ENCODE data around the gene GTF2IRD2.
A peak's percentile ranks its signal among the peaks of the same experiment; 100 is the strongest.
"Not testable (repeated sequence)": the region's sequence is repeated elsewhere in the genome, so short reads cannot be mapped to it uniquely, and the experiment has no call there.

GTF2IRD2 gene

DNA sequence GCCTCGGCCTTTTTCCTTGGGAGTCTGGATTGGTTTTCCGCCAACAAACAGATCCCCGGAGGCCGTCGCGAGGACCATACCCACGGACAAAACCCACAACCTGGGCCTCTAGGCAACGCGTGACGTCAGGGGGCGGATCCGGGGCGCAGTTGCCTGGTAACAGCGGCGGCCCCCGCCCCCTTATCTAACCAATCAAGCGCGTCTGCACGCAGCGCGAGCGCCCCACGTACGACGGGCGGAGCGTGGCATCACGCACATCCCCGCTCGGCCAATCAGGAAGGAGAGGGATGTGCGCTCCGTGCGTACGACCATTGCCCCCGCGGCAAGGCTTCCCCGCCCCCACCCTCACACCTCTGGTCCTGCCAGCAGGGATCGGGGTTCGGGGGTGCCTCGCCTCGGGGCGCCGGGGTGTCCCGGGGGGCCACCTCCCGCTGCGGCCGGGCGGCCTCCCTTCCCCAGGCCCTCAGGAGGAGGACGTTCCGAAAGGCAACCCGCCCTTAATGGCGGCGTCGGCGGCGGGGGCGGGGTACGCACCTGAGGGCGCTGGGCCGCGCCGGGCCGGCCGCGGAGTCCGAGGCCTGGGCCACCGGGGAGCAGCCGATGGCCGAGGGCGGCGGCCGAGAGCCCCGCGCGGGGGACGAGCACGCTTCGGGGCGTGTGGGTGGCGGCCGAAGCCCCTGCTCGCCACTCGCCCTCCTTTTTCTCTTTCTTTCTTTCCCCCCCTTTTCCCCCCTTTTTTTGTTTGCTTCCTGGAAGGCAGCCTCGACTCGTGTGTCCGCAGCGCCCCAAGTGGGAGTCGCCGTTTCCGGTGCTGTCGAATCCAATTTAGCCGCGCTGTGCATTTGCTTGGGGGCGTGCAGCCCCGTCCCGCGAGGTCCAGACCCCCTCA lies at the start of gene GTF2IRD2:
Gene GTF2IRD2, minus strand, starts transcription at position 773 of the 889 bp plus-strand sequence. CDS start 15,227 bp downstream, outside the sequence.
- DNase-seq = not testable (repeated sequence)

DNA sequence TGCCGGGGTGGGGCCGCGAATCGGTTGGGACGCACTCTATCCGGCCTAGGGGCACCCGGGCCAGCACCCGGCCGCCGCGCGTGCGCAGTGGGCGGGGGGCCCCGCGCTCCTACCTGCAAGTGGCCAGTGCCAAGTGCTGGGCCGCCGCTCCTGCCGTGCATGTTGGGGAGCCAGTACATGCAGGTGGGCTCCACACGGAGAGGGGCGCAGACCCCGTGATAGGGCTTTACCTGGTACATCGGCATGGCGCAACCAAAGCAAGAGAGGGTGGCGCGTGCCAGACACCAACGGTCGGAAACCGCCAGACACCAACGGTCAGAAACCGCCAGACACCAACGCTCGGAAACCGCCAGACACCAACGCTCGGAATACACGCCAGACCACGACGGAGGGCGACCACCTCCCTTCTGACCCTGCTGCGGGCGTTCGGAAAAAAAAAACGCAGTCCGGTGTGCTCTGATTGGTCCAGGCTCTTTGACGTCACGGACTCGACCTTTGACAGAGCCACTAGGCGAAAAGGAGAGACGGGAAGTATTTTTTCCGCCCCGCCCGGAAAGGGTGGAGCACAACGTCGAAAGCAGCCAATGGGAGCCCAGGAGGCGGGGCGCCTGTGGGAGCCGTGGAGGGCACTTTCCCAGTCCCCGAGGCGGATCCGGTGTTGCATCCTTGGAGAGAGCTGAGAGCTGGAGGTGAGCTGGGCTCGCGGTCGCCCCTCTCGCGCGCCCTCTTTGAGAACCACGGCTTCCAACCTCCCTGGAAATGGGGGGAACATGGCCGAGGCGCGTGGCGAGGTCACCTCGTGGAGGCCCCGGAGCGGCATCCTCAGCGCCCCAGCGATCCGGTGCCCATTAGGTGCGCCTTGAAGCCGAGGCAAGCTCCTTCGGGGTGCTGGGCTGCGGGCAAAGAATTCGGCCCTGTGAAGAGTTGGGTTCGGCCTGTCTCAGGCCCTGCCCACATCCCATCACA lies 39.0 kb upstream of the GTF2IRD2 start:
- DNase-seq = peak; percentile 40 to 58

DNA sequence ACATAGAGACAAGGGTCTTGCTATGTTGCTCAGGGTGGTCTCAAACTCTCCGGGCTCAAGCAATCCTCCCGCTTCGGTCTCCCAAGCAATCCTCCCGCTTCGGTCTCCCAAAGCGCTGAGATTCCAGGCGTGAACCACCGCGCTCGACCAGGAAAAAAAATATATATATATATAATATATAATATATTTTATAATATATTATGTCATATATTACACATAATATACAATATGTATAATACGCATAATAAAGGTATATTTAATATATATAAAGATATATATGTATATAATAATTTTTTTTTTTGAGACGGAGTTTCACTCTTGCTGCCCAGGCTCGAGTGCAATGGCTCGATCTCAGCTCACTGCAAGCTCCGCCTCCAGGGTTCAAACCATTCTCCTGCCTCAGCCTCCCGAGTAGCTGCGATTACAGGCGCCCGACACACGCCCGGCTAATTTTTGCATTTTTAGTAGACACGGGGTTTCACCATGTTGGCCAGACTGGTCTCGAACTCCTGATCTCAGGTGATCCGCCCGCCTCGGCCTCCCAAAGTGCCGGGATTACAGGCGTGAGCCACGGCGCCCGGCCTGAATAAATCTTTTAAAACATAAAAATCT lies 38.2 kb upstream of the GTF2IRD2 start:
- DNase-seq = not testable (repeated sequence)

DNA sequence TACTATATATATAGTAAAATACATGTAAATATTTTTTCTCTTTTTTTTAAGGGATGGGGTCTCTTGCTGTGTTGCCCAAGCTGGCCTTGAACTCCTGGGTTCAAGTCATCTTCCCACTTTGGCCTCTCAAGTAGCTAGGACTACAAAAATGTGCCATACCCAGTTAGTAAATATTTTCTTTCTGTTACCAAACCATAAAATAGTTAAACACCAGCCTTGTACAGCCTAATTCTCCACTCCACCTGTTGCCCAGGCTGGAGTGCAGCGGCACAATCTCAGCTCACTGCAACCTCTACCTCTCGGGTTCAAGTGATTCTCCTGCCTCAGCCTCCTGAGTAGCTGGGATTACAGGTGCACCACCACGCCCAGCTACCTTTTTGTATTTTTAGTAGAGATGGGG lies 33.9 kb upstream of the GTF2IRD2 start:
- DNase-seq = not testable (repeated sequence)

DNA sequence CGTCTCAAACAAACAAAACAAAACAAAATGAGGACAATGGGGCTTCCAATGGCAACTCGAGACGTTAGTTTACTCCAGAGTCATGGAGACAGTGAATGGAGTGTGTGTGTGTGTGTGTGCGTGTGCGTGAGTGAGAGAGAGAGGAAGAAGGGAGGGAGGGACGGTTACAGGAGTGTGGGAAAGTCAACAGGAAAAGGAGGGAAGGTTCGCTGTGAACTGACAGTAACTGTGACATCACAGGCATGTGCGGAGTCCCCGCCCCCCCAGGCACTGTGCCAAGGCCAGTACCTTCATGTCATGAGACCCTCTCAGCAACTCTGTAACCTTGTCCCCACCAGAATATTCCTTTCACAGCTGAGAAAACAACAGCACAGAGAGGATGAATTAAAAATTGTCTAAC lies 30.7 kb upstream of the GTF2IRD2 start:
- DNase-seq = not testable (repeated sequence)

DNA sequence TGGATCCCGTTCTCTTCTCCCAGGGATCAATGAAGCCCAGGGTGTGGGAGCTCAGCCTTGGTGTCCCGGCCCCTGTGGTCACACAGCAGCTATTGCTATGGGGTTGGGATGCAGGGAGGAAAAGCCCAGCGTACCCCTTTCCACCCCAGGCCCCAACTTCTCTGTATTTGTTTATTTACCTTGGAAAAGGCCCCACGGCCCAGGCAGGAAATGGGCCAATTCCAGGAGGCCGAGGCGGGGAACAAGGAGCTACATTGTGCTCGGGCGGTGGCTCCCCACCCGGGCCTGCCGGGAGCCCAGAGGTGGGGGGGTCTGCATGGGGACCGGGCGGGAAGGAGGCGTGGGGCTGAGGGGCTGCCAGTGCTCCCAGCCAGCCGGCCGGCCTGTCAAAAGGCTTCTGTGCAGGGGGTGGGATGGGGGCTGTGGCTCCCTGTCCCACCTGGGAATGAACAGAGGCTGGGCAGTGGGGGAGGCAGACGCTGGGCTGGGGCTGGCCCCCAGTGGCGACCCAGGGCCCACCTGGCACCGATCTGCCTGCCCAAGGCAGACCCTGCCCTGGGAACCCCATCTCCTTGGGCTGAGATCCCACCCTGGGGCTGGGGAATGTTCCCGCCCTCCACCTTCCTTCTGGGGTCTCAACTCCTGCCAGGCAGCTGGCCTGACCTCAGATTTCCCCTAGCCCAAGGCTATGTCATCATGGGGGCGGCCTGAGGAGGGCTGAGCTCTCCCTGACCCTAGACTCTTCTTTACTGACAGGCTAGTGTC lies 23.5 kb upstream of the GTF2IRD2 start:
- DNase-seq = not testable (repeated sequence)

DNA sequence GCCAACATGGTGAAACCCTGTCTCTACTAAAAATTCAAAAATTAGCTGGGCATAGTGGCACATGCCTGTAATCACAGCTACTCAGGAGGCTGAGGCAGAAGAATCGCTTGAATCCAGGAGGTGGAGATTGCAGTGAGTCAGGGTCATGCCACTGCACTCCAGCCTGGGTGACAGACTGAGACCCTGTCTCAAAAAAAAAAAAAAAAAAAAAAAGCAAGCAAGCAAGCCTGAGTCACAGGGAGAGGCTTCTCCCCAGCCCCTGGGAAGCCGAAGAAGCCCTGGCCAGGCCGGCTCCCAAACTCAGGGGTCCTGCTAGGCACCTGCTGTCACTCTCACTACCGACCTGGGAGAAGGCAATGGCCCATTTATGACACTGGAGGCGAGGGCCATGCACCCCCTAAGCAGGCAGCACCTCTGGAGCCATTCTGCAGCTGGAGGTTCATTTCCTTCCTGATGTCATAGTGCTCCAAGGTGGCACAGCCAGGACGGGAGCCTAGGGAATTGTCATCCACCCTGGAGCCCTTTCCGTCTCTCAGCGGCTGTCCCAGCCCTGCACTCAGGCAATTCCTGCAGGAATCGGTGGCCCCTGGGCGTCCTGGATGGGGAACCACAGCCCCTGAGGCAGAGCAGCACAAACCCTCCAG lies 22.8 kb upstream of the GTF2IRD2 start:
- not testable (repeated sequence) for DNase-seq

DNA sequence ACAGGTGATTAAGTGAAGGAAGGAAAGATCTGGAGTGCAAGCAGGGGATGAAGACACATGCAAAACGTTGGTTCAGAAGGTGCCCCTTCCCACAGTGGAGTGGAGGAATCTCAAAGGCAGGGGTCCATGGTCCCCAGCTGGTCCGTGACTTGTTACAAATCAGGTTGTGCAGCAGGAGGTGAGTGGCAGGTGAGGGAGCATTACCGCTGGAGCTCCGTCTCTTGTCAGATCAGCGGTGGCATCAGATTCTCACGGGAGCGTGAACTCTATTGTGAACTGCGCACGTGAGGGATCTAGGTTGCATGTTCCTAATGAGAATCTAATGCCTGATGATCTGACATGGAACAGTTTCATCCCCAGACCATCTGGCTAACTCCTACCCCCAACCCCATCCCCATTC lies 21.1 kb upstream of the GTF2IRD2 start:
- DNase-seq = not testable (repeated sequence)

DNA sequence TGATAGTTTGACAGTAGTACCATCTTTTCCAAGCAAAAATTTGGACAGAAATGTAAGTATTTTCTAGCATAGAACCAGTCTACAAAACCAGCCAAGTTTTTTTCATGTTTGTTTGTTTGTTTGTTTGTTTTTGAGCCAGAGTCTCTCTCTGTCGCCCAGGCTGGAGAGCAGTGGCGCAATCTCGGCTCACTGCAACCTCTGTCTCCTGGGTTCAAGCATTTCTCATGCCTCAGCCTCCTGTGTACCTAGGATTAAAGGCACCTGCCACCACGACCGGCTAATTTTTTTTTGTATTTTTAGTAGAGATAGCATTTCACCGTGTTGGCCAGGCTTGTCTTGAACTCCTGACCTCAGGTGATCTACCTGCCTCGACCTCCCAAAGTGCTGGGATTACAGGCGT lies 14.4 kb upstream of the GTF2IRD2 start:
- not testable (repeated sequence) for DNase-seq

DNA sequence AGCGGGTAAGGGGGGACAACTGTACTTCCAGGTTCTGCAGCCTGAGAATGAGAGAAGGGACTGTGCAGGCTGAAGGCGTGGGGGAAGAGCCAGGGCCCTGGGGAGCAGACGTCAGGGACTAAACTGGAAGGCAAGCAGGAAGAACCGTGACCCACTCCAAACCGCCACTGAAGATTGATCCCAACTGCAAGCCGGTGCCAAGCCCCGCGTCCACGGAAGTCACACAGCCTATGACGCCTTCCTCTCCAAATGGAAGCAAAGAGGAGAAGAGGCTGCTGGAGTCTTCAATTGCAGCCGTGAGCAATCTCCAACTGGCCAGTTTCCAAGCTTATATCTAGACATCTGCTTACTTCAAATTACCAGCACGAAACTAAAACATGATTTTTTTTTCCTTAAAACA lies 1.6 kb downstream of the GTF2IRD2 start:
- not testable (repeated sequence) for DNase-seq

DNA sequence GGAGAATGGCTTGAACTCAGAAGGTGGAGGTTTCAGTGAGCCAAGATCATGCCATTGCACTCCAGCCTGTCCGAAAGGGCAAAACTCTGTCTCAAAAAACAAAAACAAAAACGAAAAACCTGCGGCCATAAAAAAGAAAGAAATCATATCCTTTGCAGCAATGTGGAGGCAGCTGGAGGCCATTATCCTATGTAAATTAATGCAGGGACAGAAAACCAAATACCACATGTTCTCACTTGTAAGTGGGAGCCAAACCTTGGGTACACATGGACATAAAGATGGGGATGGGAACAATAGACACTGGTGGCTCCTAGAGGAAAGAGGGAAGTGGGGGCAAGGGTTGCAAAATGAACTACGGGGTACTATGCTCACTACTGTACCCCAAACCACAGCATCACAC lies 21.0 kb downstream of the GTF2IRD2 start:
- not testable (repeated sequence) for DNase-seq

DNA sequence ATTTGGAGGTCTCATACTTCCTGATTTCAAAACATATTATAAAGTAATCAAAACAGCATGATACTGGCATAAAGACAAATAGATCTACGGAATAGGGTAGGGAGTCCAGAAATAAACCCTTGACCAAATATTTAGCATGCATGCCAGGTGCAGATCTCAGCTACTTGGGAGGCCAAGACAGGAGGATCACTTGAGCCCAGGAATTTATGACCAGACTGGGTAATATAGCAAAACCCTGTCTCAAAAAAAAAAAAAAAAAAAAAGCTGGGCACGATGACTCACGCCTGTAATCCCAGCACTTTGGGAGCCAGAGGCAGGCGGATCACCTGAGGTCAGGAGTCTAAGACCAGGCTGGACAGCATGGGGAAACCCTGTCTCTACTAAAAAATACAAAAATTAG lies 21.4 kb downstream of the GTF2IRD2 start:
- DNase-seq = not testable (repeated sequence)

DNA sequence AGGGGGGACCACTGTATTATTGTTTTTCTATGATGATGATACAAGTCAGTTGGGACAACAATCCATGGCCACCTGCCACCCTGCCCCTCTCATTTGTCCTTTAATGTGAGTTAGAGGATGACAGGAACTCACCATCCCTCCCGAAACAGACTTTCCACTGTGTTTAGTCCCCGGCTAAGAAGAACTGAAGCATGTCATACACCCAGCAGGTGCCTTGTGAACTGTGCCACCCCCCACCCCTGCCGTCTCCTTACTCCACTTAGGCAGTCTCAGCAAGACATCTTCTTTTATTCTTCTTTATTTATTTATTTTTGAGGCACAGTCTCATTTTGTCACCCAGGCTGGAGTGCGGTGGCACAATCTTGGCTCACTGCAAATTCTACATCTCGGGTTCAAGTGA lies 30.1 kb downstream of the GTF2IRD2 start:
- not testable (repeated sequence) for DNase-seq

DNA sequence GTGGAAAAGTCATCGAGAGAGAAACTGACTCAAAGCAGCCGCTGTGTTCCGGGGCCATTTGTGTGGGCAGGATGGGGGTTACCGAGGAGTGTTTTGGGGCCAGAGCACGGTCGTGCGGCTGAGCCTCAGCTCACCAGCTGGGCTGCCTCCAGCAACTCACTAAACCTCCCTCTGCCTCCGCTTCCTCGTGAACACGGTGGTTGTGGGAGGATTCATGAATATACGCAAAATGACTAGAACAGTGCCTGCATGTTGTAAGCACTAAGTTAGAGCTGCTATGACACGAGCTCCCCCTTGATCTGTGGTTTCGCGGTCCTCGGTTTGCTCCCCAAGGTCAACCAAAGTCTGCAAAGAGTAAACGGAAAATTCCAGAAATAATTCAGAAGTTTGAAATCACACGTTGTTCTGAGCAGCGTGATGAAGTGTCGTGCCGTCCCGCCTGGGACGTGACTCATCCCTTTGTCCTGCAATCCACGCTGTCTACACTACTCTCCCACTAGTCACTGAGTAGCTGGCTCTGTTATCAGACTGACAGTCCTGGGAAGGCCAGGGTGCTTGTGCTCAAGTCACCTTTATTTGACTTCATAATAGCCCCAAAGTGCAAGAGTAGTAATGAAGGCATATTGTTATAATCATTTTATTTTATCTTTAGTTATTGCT lies 31.1 kb downstream of the GTF2IRD2 start:
- DNase-seq = not testable (repeated sequence)

DNA sequence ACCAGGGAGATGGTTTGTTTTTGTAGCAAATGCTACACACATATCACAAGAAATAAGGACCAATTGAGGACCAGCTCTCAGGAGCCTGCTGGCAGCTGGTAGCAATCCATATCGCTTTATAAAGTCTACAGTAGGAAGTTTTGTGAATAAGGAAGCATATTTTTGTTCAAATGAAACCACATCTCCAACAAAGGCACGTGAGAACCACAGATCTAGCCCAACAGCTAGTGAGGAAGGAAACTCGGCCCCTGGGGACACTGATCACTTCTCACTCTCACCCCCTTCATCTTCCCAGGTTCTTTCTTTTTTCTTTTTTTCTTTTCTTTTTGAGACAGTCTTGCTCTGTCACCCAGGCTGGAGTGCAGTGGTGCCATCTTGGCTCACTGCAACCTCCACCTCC lies 35.5 kb downstream of the GTF2IRD2 start:
- not testable (repeated sequence) for DNase-seq

DNA sequence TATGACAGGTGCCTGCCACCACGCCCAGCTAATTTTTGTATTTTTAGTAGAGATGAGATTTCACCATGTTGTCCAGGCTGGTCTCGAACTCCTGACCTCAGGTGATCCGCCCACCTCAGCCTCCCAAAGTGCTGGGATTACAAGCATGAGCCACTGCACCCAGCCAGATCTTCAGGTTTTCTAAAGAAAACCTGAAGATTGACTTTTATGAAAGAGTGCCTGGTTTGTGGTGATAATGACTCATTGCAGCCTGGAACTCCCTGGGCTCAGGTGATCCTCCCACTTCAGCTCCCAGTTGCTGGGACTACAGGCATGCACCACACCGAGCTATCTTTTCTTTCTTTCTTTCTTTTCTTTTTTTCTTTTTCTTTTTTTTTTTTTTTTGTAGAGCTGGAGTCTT lies 52.8 kb downstream of the GTF2IRD2 start:
- not testable (repeated sequence) for DNase-seq

DNA sequence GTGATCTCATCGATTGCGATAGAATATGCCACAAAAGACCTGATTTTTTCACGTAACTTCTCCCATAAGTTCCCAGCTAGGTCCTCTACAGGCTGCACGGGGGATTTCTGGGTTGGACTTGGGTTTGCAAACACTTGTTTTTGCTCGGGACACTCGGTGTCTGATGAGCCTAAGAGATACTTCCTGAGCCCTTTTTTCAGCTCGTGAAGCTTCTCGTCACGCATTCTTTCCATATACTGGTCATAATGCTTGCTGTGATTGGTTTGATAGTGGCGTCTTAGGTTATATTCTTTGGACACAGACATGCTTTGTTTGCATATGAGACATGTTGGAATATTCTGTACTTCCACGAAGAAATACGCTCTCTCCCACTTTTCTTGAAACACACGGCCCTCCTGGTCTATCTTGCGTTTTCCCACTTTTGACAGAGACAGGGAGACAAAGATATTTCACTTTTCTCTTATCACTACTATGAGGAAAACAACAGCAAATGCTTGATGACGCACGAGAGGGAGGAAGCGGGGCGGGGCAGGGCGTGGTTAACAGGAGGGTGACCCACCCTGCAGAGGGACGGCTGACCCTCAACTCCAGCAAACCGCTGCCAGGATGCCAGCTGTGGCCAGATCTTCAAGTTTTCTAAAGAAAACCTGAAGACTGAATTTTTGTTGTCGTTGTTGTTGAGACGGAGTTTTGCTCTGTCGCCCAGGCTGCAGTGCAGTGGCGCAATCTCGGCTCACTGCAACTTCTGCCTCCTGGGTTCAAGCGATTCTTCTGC lies 53.4 kb downstream of the GTF2IRD2 start:
- DNase-seq = not testable (repeated sequence)

DNA sequence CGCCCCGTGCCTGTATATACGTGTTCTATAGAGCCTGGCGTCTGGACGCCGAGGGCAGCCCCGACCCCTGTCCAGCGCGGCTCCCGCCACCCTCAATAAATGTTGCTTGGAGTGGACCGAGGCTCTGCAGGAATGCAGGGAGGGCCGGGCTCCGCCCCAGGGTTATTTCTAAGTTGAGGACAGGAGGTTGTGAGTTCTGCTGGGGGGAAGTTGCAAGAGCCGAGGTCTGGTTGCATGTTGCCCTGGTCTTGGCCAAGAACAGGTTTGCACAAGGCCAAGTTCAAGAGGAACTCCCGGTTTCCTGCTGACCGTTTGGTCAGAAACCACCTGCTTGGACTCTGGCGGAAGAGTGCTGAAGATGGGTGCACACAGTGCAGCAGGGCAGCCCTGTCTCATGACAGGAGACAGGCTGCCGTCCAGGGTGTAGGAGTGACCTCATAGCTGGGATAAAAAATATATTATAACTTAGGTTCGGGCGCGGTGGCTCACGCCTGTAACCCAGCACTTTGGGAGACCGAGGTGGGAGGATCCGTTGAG lies 62.1 kb downstream of the GTF2IRD2 start:
- DNase-seq = not testable (repeated sequence)

DNA sequence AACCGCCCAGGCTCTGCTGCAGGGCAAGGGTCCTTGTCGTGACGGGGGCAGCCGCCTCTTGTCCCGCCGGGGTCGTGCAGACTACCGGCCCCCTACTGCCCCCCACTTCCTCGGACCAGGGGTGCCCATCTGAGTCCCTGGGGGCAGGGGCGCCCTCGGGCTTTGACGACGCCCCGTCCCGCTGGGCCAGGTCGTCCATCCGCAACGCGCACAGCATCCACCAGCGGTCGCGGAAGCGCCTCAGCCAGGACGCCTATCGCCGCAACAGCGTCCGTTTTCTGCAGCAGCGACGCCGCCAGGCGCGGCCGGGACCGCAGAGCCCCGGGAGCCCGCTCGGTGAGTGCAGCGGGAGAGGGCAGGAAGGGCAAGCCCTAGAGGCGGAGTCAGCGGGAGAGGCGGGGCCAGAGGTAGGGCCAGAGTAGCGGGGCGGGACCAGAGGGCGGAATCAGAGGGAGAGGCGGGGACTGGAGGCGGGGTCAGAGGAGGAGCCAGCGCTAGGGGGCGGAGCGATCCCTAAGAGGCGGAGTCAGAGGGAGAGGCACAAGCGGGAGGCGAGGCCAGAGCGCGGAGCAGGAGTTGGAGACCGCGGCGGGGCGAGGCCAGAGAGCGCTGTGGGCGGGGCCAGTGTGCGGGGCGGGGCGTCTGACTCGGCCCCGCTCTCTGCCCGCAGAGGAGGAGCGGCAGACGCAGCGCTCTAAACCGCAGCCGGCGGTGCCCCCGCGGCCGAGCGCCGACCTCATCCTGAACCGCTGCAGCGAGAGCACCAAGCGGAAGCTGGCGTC lies 62.8 kb downstream of the GTF2IRD2 start:
- peak in 1 of 2 experiments; percentile 49 for DNase-seq
